ENCODE results near the gene MYO16. TPM values are rescaled to one million over a fixed set of nuclear protein-coding genes. Genes with fewer than 3 reads are reported as not detected.

The MYO16 gene
- total RNA-seq, 1 donor from 2014 or later: 0.24 TPM

DNA sequence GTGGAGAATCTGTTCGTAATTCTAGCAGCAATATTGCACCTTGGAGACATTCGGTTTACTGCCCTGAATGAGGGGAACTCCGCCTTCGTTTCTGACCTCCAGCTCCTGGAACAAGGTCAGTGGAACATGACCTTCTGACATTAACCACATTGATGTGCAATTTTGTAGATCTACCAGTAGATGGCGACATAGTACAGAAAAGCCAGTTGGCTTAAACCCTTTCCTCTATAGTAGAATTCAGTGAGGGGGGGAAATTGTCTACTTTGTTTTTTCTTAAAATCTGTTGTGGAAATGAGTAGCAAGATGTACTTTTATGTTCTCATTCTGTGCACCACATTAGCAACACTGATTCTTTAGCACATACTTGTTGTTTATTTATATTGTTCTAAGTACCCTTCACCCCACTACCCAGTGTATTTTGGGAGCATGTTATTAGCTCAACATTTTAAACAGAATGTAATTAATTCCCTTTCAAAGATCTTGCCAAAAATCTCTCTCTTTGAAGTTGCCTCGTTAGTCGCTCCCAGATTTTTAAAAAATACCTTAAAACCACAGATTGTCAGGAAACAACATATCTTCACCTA lies 332.2 kb downstream of the MYO16 start:
- DNase-seq: no peak
- Histone ChIP-seq H3K4me1 (no peaks in the 10 kb centered on the region), H3K4me3 (no peak overlapping the region), H3K27me3 (ENCODE audit: low read depth) (no peaks in the 10 kb centered on the region), H3K9me3 (no peaks in the 10 kb centered on the region), H3K36me3 (no peaks in the 10 kb centered on the region), H3K27ac (no peak overlapping the region)
- TF ChIP-seq, protein P1, sequence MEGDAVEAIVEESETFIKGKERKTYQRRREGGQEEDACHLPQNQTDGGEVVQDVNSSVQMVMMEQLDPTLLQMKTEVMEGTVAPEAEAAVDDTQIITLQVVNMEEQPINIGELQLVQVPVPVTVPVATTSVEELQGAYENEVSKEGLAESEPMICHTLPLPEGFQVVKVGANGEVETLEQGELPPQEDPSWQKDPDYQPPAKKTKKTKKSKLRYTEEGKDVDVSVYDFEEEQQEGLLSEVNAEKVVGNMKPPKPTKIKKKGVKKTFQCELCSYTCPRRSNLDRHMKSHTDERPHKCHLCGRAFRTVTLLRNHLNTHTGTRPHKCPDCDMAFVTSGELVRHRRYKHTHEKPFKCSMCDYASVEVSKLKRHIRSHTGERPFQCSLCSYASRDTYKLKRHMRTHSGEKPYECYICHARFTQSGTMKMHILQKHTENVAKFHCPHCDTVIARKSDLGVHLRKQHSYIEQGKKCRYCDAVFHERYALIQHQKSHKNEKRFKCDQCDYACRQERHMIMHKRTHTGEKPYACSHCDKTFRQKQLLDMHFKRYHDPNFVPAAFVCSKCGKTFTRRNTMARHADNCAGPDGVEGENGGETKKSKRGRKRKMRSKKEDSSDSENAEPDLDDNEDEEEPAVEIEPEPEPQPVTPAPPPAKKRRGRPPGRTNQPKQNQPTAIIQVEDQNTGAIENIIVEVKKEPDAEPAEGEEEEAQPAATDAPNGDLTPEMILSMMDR (IDR thresholded peaks at IDR 0.05): peak; percentile 81
- intact Hi-C loops (cut with DNase I): no loop called here
- ATAC-seq: peak; percentile 83 to 85

DNA sequence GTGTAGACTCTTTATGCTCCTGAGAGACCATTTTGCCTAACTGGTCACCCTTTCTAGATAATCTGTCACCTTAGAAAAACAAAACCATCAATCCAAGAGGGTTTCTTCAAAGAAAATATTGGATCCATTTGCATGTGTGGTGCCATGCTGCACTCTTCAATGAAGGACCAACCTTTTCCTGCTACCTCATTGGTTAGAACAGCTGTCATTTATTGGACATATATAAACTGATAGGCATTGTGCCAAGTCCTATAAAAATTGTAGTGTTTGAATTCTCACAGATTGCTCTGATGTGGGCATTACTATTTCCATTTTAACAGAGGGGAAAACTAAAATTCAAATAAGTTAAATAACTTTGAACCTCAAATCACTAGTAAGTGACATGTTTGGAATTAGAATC lies 333.2 kb downstream of the MYO16 start:
- Histone ChIP-seq H3K4me3 (no peak overlapping the region), H3K9me3 (no peaks in the 10 kb centered on the region), H3K27me3 (ENCODE audit: low read depth) (no peaks in the 10 kb centered on the region), H3K36me3 (no peaks in the 10 kb centered on the region), H3K4me1 (no peaks in the 10 kb centered on the region), H3K27ac (no peak overlapping the region)
- no peak for ATAC-seq
- TF ChIP-seq, protein P1 (IDR thresholded peaks at IDR 0.05): no peak
- intact Hi-C loops (cut with DNase I): no loop called here
- DNase-seq: no peak

GRCh38 chr13:108963276-108963810 lies 333.9 kb downstream of the MYO16 start:
- intact Hi-C loops (cut with DNase I): no loop called here
- H3K9me3 ChIP-seq: no peaks in the 10 kb centered on the region
- TF ChIP-seq, protein P1 (IDR thresholded peaks at IDR 0.05): no peak
- ATAC-seq (no peak), DNase-seq (no peak)
- H3K4me1 ChIP-seq: no peaks in the 10 kb centered on the region
- H3K36me3 ChIP-seq: no peaks in the 10 kb centered on the region
- H3K27ac ChIP-seq: no peak overlapping the region
- no peak overlapping the region for H3K4me3 ChIP-seq
- no peaks in the 10 kb centered on the region for H3K27me3 ChIP-seq (ENCODE audit: low read depth)

DNA sequence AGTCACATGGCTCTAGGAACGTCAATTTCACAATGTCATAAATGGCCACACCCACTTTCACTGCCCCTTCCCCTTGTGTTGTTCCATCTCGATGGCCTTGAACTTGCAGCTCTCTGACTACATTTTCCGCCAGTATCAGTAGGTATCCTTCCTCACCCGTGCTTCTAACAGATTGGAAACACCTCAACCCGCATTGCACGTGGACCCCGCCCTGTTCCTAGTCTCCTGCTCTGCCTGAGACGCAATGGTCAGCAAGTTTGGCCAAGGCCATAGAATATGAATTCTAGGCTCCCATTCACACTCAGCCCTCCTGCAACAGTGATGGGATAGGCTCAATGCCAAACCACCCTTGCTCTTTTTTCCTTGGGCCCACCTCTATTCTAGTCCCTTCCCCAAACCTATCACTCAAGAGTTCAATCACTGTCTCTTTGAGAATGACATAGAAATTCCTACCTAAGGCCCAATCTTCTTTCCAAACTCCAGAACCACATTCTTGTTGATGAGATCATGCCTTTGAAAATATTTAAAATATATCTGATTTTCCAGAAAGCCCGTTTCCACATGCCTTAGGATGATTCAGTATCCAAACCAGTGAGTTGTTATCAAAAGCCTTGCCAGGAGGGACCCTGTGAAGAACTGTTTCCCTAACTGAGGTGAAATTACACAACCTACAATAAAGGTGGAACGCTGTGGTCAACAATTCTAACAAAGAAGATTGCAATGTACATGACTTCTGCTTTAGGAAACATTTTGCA lies 334.6 kb downstream of the MYO16 start:
- intact Hi-C loops (cut with DNase I): no loop called here
- TF ChIP-seq, protein P1 (IDR thresholded peaks at IDR 0.05): no peak
- DNase-seq (no peak), ATAC-seq (no peak)
- Histone ChIP-seq H3K4me1 (no peaks in the 10 kb centered on the region), H3K27me3 (ENCODE audit: low read depth) (no peaks in the 10 kb centered on the region), H3K27ac (no peak overlapping the region), H3K9me3 (no peaks in the 10 kb centered on the region), H3K36me3 (no peaks in the 10 kb centered on the region), H3K4me3 (no peak overlapping the region)

- no peaks in the 10 kb centered on the region for H3K9me3 ChIP-seq
- no peak overlapping the region for H3K27ac ChIP-seq
- H3K4me1 ChIP-seq: no peaks in the 10 kb centered on the region
- H3K36me3 ChIP-seq: no peaks in the 10 kb centered on the region
- no peak overlapping the region for H3K4me3 ChIP-seq
- no peaks in the 10 kb centered on the region for H3K27me3 ChIP-seq (ENCODE audit: low read depth)
- no peak for ATAC-seq
- DNase-seq: no peak
- TF ChIP-seq, protein P1 (IDR thresholded peaks at IDR 0.05): no peak
- intact Hi-C loops (cut with DNase I): no loop called here
These were observed 335.2 kb downstream of the MYO16 start for GRCh38 chr13:108964606-108965005.
